A204.1 (cell line): ENCODE results near the gene RPL37.
"Not testable (repeated sequence)": the region's sequence is repeated elsewhere in the genome, so short reads cannot be mapped to it uniquely, and the experiment has no call there.

Experiments
- FAIRE-seq: peaks from 2 replicates; lab custom pipeline; 2012; peaks lifted over from hg19 to GRCh38; lab: Jason Lieb, UNC

The RPL37 gene

GRCh38 chr5:40833712-40834229 lies 1.3 kb downstream of the RPL37 start:
- no peak for FAIRE-seq

- FAIRE-seq: no peak
Observed at GRCh38 chr5:40832345-40832744, 2.7 kb downstream of the RPL37 start.

- no peak for FAIRE-seq
Observed at GRCh38 chr5:40831346-40832210, 3.4 kb downstream of the RPL37 start.

- FAIRE-seq: no peak
Observed at GRCh38 chr5:40829748-40830533, 5.1 kb downstream of the RPL37 start.

- no peak for FAIRE-seq
Observed at GRCh38 chr5:40828690-40829661, 6.0 kb downstream of the RPL37 start.

- no peak for FAIRE-seq
Observed at GRCh38 chr5:40828021-40828631, 6.9 kb downstream of the RPL37 start.

GRCh38 chr5:40827188-40827977 lies 7.6 kb downstream of the RPL37 start:
- no peak for FAIRE-seq

- FAIRE-seq: no peak
Observed at GRCh38 chr5:40826489-40827187, 8.4 kb downstream of the RPL37 start.

GRCh38 chr5:40825461-40826043 lies 9.5 kb downstream of the RPL37 start:
- FAIRE-seq: not testable (repeated sequence)

GRCh38 chr5:40823459-40823858 lies 11.6 kb downstream of the RPL37 start:
- no peak for FAIRE-seq

GRCh38 chr5:40813698-40814281 lies 21.2 kb downstream of the RPL37 start:
- FAIRE-seq: no peak

- FAIRE-seq: no peak
Observed at GRCh38 chr5:40812125-40812524, 22.9 kb downstream of the RPL37 start.

GRCh38 chr5:40801771-40802562 lies 33.1 kb downstream of the RPL37 start:
- no peak for FAIRE-seq

GRCh38 chr5:40799258-40799657 lies 35.8 kb downstream of the RPL37 start:
- FAIRE-seq: no peak

GRCh38 chr5:40798801-40799210 lies 36.2 kb downstream of the RPL37 start:
- FAIRE-seq: no peak

- FAIRE-seq: no peak
Observed at GRCh38 chr5:40798012-40798800, 36.8 kb downstream of the RPL37 start, which contains the start of gene PRKAA1. Gene PRKAA1 (minus strand): TSS chr5:40798374. CDS start chr5:40798189, 185 bp downstream.

- FAIRE-seq: no peak
Observed at GRCh38 chr5:40797273-40798011, 37.6 kb downstream of the RPL37 start.
